Measurements from ENCODE around the gene HSCB. TPM values are rescaled to one million over a fixed set of nuclear protein-coding genes. Genes with fewer than 3 reads are reported as not detected.
"Not testable (repeated sequence)": the region's sequence is repeated elsewhere in the genome, so short reads cannot be mapped to it uniquely, and the experiment has no call there.

Gene HSCB, protein sequence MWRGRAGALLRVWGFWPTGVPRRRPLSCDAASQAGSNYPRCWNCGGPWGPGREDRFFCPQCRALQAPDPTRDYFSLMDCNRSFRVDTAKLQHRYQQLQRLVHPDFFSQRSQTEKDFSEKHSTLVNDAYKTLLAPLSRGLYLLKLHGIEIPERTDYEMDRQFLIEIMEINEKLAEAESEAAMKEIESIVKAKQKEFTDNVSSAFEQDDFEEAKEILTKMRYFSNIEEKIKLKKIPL
- 14.3 TPM for polyA plus RNA-seq (2013, experiment 1 of 2; ENCODE audit: insufficient read length)
- polyA plus RNA-seq (2013, experiment 2 of 2; ENCODE audit: insufficient read length), result 15.4 TPM

DNA sequence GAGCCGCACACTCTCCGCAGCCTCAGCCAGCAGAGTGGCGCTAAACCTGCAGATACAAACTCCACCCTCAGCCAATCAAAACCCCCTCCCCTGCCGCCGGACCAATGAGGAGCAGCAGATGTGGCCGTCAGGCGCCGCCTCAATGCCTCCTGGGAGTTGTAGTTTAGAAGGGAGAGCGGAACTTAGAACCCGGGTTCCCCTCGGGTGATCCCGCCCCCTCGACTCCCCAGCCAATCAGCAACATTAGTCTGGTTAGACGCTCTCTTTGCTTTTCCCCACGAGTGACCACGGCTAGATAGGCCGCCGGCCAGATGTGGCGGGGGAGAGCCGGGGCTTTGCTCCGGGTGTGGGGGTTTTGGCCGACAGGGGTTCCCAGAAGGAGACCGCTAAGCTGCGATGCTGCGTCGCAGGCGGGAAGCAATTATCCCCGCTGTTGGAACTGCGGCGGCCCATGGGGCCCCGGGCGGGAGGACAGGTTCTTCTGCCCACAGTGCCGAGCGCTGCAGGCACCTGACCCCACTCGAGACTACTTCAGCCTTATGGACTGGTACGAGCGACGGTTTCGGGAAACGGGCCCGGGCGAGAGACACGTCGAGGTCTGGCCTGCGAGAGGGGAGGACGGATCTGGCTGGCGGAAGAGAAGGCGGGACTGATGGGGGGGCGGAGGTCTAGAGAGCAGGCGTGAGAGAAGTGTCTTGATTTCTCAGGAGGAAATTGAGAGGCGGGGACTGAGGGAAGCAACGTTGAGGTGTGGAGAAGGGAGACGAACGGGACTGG lies at the start of gene HSCB, which contains the start of gene CHEK2:
Gene HSCB, plus strand, starts transcription at position 255 of the 777 bp plus-strand sequence. Its CDS starts 57 bp downstream, at position 312.
Gene CHEK2, minus strand, starts transcription at position 36 of the 777 bp plus-strand sequence. CDS start 7,099 bp downstream, outside the sequence.
- peak; percentile 99 for DNase-seq

- DNase-seq, result not testable (repeated sequence)
Observed at GRCh38 chr22:28693041-28693760, 48.6 kb upstream of the HSCB start.

DNA sequence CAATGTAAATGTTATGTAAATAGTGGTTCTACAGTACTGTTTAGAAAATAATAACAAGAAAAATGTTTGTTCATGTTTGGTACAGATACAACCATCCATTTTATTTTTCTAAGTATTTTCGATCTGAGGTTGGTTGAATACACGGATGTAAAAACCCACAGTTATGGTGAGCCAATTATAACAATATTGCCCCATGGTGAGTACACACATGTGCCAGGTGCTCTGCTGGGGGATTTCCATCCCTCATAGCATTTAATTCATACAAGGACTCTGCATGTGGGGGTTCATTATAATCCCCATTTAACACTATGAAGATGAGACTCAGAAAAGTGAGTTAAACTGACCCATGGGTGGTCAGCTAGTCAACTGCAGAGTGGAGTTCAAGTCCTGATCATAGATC lies 38.9 kb upstream of the HSCB start:
- DNase-seq, result no peak

DNA sequence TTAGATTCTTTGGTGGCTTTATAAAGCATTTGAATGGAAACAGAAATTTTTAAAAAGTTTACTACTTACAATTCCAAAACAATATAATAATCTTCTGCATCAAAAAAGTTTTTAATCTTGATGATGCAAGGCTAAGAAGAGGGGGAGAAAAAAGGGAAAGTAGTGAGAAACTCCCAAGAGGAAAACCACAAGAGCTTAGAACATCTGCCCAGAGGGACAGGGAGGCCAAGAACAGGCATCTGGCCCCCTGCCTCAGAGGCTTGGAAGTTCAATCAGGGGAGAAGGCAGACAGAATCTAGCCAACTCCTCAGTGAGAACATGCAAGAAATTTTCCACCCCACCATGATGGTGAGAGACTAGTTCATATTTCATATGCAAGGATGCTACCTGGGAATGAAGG lies 38.4 kb upstream of the HSCB start:
- peak; percentile 30 for DNase-seq

GRCh38 chr22:28706845-28707244 lies 35.0 kb upstream of the HSCB start:
- no peak for DNase-seq

GRCh38 chr22:28710107-28710506 lies 31.7 kb upstream of the HSCB start:
- DNase-seq, result no peak

DNA sequence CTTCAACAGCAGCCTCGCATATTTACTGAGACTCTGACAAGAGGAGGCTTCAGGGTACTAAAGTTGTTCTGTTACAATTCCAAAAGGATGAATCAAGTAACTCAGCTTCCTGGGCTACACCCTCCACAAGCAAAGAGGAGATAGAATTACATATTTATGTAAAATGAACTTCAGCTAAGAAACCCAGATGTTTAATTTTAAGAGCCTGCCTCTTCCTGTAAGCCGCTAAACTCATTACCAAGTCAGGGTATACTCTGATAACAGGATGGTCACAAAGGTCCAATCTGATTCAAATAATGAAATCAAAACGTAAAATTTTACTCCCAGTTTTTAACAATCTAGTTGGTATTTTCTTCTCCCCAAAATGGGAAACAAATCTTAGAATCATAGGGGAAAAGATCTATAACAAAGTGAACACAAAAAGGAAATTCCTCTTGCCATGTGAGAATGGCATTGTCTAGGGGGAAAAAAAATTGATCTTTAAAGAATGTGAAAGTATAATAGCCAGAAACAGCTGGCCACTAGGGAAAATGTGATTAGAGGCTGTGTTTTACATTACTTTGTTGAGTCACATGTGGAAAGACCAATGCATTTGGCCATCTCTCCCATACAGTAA lies 31.2 kb upstream of the HSCB start:
- peak; percentile 85 for DNase-seq

DNA sequence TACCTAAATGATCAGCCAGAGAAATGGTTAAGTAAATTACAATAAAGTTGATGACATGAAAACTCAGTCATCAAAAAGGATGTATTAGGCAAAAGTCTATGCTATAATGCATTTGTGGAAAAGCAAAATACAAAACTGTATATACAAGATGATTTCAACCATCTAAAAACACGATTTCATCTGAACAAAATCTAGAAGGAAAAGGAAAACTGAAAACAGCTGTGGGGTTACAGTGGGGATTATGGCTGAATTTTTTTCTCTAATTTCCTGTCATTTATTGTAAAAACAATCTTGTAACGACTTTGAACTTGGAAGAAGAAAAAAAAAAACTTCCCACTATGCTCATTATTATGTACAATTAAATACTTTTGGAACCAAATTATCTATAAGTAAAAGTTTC lies 30.5 kb upstream of the HSCB start:
- no peak for DNase-seq

DNA sequence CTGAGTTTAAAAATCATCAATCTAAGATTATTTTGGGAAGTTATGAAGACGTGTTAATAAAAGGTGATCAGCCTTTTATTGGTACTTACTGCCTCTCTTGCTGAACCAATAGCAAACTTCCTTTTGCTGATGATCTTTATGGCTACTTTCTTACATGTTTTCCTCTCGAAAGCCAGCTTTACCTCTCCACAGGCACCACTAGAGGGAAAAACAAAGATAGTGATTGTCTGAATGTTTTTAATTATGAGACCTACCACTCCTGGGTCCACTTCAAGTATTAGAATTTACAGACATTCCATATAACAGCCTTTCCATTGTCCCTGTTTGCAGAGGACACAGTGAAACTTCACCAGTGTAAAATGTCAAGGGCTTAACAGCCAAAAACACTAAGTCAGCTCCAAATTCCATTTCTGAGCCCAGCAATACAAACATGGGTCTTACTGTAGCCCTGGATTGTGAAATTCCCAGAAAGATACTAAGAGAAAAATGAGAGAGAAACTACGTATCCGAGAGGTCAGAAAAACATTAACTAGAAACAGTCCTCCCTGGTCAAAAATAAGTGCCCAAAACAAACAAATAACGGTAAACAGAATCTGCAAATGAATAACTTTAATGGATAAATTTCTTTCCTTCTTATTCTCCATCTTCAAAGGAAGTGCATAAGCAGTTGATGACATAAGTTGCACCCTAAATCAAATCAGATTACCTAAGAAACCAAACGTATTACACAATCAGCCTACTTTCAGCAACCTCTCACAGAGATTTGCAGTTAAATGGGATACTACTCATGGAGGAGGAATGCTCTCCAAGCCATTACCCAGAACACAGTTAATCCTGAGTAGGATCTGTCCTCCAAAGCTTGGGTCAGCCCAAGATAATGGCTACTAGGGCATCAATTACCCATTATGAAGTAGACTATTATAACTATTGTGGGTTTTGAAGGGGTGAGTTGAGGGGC lies 29.7 kb upstream of the HSCB start:
- DNase-seq, result peak; percentile 90

GRCh38 chr22:28714043-28714628 lies 27.7 kb upstream of the HSCB start:
- no peak for DNase-seq

DNA sequence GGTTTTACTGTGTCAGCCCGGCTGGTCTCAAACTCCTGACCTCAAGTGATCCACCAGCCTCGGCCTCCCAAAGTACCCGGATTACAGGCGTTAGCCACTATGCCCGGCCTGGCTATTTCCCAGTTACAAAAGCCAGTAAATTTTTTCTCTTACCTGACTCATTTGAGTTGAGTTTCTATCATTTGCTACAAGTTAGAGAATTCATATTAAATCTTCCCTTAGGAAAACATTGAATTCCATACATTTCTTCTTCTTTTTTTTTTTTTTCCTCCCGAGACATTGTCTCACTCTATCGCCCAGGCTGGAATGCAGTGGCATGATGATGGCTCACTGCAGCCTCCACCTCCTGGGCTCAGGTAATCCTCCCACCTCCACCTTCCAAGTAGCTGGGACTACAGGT lies 26.2 kb upstream of the HSCB start:
- peak; percentile 36 for DNase-seq

- DNase-seq, result peak; percentile 27
Observed at GRCh38 chr22:28716686-28717085, 25.2 kb upstream of the HSCB start.

DNA sequence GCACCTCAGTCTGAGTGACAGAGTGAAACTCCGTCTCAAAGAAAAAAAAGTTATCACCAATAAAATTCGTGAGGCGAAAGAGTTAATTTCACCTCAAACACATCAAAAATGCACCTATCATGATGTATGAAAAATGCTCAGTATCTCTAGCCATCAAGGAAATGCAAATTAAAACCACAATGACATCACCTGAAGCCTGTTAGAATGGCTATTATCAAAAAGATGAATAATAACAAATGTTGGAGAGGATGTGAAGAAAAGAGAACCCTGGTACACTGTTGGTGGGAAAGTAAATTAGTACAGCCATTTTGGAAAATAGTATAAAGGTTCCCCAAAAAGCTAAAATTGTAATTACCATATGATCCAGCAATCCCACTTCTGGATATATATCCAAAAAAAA lies 23.8 kb upstream of the HSCB start:
- DNase-seq, result no peak

- DNase-seq, result no peak
Observed at GRCh38 chr22:28728002-28728401, 13.8 kb upstream of the HSCB start.

DNA sequence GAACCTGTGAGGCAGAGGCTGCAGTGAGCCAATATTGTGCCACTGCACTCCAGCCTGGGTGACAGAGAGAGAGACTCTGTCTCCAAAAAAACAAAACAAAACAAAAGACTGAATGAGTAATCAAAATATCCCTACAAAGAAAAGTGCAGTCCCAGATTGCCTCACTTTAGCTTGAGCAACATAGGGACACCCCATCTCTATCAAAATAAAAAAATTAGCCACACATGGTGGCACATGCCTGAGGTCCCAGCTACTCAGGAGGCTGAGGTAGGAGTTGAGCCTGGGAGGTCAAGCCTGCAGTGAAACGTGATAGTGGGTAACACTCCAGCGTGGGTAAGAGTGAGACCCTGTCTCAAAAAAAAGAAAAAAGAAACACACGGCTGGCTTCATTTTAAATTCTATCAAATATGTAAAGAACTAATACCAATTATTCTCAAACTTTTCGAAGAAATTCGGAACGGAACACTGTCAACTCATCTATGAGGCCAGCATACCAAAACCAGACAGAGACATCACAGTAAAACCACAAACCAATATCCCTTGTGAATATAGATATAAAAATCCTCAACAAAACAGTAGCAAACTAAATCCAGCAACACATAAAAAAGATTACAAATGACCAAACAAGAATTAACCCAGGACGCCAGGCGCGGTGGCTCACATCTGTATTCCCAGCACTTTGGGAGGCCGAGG lies 13.1 kb upstream of the HSCB start:
- DNase-seq, result peak; percentile 28

DNA sequence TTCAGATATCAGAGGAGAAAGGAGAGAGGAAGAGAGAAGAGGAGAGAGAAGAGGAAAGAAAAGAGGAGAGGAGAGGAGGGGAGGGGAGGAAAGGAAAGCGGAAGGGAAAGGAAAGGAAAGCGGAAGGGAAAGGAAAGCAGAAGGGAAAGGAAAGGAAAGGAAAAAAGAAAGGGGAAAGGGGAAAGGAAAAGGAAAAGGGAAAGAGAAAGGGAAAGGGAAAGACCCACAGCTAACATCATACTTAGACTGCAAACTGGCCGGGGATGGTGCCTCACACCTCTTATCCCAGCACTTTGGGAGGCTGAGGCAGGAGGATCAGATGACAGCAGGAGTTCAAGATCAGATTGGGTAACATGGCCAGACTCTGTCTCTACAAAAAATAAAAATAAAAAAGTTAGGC lies 11.7 kb upstream of the HSCB start:
- no peak for DNase-seq

DNA sequence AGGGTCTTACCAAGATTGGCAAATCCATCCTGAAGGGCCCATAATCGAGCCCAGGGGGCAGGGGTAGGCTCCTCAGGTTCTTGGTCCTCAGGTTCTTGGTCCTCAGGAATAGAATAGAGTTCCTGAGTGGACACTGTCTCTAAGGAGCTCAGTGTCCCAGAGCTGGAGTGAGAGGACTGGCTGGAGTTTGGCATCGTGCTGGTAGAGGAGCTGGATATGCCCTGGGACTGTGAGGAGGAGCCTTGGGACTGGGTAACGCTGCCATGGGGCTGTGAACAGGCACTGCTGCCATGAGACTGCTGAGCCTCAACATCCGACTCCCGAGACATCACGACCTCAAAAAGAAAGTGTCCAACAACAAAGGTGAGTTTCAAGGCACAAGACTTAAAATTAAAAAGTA lies 7.4 kb upstream of the HSCB start:
- DNase-seq, result no peak

- no peak for DNase-seq
Observed at GRCh38 chr22:28736301-28737155, 5.3 kb upstream of the HSCB start.

DNA sequence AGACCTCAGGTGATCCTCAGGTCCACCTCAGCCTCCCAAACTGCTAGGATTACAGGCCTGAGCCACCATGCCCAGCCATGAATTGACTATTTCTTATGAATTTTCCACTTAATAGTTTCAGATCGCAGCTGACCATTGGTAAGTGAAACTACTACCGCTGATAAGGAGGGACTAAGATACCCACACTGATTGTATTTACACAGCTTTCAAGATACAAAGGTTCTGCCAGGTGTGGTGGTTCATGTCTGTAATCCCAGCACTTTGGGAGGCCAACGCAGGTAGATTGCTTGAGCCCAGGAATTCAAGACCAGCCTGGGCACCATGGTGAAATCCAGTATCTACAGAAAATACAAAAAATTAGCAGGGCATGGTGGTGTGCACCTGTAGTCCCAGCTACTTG lies 4.1 kb upstream of the HSCB start:
- no peak for DNase-seq

Measured in fibroblast of skin of scalp (primary cell).